ENCODE data around the gene HDLBP.

DNA sequence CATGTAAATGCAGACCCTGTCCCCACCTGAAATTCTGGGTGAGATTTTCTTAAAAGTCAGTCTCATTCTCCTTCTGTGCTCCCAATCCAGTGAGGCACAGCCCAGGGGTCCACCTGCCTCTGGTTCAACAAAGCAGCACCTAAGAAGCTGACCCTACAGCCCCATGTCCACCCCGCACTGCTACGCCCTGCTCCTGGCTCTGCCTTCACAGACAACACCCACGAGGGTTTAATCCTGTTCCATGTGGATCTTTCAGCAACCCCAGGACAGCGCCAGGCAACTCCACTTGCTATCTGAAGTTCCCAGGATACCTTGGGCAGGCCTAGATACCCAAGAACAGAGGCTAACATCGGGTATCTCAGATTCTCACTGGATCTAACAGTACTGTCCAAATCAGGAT is 44.9 kb downstream of the HDLBP start:
- TF ChIP-seq POLR2AphosphoS5 (IDR thresholded peaks at IDR 0.05; ENCODE audit: low read depth) = no peak
- TF ChIP-seq, protein P1, sequence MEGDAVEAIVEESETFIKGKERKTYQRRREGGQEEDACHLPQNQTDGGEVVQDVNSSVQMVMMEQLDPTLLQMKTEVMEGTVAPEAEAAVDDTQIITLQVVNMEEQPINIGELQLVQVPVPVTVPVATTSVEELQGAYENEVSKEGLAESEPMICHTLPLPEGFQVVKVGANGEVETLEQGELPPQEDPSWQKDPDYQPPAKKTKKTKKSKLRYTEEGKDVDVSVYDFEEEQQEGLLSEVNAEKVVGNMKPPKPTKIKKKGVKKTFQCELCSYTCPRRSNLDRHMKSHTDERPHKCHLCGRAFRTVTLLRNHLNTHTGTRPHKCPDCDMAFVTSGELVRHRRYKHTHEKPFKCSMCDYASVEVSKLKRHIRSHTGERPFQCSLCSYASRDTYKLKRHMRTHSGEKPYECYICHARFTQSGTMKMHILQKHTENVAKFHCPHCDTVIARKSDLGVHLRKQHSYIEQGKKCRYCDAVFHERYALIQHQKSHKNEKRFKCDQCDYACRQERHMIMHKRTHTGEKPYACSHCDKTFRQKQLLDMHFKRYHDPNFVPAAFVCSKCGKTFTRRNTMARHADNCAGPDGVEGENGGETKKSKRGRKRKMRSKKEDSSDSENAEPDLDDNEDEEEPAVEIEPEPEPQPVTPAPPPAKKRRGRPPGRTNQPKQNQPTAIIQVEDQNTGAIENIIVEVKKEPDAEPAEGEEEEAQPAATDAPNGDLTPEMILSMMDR (IDR thresholded peaks at IDR 0.05; ENCODE audit: insufficient read depth, low read length) = no peak
- TF ChIP-seq, protein P2, sequence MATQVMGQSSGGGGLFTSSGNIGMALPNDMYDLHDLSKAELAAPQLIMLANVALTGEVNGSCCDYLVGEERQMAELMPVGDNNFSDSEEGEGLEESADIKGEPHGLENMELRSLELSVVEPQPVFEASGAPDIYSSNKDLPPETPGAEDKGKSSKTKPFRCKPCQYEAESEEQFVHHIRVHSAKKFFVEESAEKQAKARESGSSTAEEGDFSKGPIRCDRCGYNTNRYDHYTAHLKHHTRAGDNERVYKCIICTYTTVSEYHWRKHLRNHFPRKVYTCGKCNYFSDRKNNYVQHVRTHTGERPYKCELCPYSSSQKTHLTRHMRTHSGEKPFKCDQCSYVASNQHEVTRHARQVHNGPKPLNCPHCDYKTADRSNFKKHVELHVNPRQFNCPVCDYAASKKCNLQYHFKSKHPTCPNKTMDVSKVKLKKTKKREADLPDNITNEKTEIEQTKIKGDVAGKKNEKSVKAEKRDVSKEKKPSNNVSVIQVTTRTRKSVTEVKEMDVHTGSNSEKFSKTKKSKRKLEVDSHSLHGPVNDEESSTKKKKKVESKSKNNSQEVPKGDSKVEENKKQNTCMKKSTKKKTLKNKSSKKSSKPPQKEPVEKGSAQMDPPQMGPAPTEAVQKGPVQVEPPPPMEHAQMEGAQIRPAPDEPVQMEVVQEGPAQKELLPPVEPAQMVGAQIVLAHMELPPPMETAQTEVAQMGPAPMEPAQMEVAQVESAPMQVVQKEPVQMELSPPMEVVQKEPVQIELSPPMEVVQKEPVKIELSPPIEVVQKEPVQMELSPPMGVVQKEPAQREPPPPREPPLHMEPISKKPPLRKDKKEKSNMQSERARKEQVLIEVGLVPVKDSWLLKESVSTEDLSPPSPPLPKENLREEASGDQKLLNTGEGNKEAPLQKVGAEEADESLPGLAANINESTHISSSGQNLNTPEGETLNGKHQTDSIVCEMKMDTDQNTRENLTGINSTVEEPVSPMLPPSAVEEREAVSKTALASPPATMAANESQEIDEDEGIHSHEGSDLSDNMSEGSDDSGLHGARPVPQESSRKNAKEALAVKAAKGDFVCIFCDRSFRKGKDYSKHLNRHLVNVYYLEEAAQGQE (IDR thresholded peaks at IDR 0.05; ENCODE audit: insufficient replicate concordance, low read depth) = no peak
- TF ChIP-seq SPI1 (IDR thresholded peaks at IDR 0.05; ENCODE audit: borderline replicate concordance, low read depth) = no peak

All from HL-60 (cell line).